ENCODE data around the gene GALNT11.

The GALNT11 gene

GRCh38 chr7:152006336-152006735 lies 19.1 kb upstream of the GALNT11 start:
- no peak overlapping the region for H3K4me3 Mint-ChIP-seq
- no peak for TF ChIP-seq CTCF (IDR thresholded peaks at IDR 0.05)
- no peak overlapping the region for H3K27ac Mint-ChIP-seq
- H3K9me3 Mint-ChIP-seq: no peaks in the 10 kb centered on the region
- DNase-seq: no peak
- H3K27me3 Mint-ChIP-seq (ENCODE audit: low read depth, poor library complexity): peaks cover 13% of the 10 kb centered on the region
- no peaks in the 10 kb centered on the region for H3K4me1 Mint-ChIP-seq
- H3K36me3 Mint-ChIP-seq (ENCODE audit: low read depth): no peaks in the 10 kb centered on the region

GRCh38 chr7:152011860-152012259 lies 13.6 kb upstream of the GALNT11 start:
- no peak overlapping the region for H3K27ac Mint-ChIP-seq
- no peak overlapping the region for H3K4me3 Mint-ChIP-seq
- no peak for DNase-seq
- H3K4me1 Mint-ChIP-seq: no peaks in the 10 kb centered on the region
- no peak for TF ChIP-seq CTCF (IDR thresholded peaks at IDR 0.05)
- H3K36me3 Mint-ChIP-seq (ENCODE audit: low read depth): no peaks in the 10 kb centered on the region
- peaks cover 7% of the 10 kb centered on the region for H3K9me3 Mint-ChIP-seq
- peaks cover 18% of the 10 kb centered on the region for H3K27me3 Mint-ChIP-seq (ENCODE audit: low read depth, poor library complexity)

GRCh38 chr7:152013230-152013629 lies 12.2 kb upstream of the GALNT11 start:
- no peak for TF ChIP-seq CTCF (IDR thresholded peaks at IDR 0.05)
- Mint-ChIP-seq H3K9me3 (peaks cover 7% of the 10 kb centered on the region), H3K4me1 (no peaks in the 10 kb centered on the region), H3K27me3 (ENCODE audit: low read depth, poor library complexity) (peaks cover 20% of the 10 kb centered on the region), H3K27ac (no peak overlapping the region), H3K36me3 (ENCODE audit: low read depth) (no peaks in the 10 kb centered on the region), H3K4me3 (no peak overlapping the region)
- no peak for DNase-seq

- Mint-ChIP-seq H3K4me3 (no peak overlapping the region), H3K36me3 (ENCODE audit: low read depth) (no peaks in the 10 kb centered on the region), H3K9me3 (peaks cover 7% of the 10 kb centered on the region), H3K4me1 (no peaks in the 10 kb centered on the region), H3K27ac (no peak overlapping the region), H3K27me3 (ENCODE audit: low read depth, poor library complexity) (peaks cover 24% of the 10 kb centered on the region)
- DNase-seq: no peak
- no peak for TF ChIP-seq CTCF (IDR thresholded peaks at IDR 0.05)
These were observed 11.5 kb upstream of the GALNT11 start for GRCh38 chr7:152013974-152014373.

- H3K36me3 Mint-ChIP-seq (ENCODE audit: low read depth): no peaks in the 10 kb centered on the region
- H3K27ac Mint-ChIP-seq: no peak overlapping the region
- no peaks in the 10 kb centered on the region for H3K4me1 Mint-ChIP-seq
- no peak for TF ChIP-seq CTCF (IDR thresholded peaks at IDR 0.05)
- H3K4me3 Mint-ChIP-seq: no peak overlapping the region
- H3K9me3 Mint-ChIP-seq: peaks cover 7% of the 10 kb centered on the region
- peaks cover 24% of the 10 kb centered on the region for H3K27me3 Mint-ChIP-seq (ENCODE audit: low read depth, poor library complexity)
- DNase-seq: no peak
These were observed 10.8 kb upstream of the GALNT11 start for GRCh38 chr7:152014722-152015121.

- no peak for DNase-seq
- H3K9me3 Mint-ChIP-seq: peaks cover 7% of the 10 kb centered on the region
- no peak for TF ChIP-seq CTCF (IDR thresholded peaks at IDR 0.05)
- peaks cover 7% of the 10 kb centered on the region for H3K4me1 Mint-ChIP-seq
- no peak overlapping the region for H3K27ac Mint-ChIP-seq
- no peak overlapping the region for H3K4me3 Mint-ChIP-seq
- H3K27me3 Mint-ChIP-seq (ENCODE audit: low read depth, poor library complexity): peaks cover 27% of the 10 kb centered on the region
- no peaks in the 10 kb centered on the region for H3K36me3 Mint-ChIP-seq (ENCODE audit: low read depth)
These were observed 9.9 kb upstream of the GALNT11 start for GRCh38 chr7:152015600-152015999.
